ENCODE measurements around the gene PTPN1.

- TF ChIP-seq CTCF (IDR thresholded peaks at IDR 0.05) (no peak), POLR2A (IDR thresholded peaks at IDR 0.05) (no peak)
These were observed 27.5 kb downstream of the PTPN1 start for GRCh38 chr20:50537546-50538201.

All from Peyer's patch (tissue), 4 donors.